Measurements from ENCODE around the gene KRT10.

- TF ChIP-seq SP1 (IDR thresholded peaks at IDR 0.05) (no peak), RAD21 (IDR thresholded peaks at IDR 0.05) (no peak), GABPA (IDR thresholded peaks at IDR 0.05 in 1 of 2, conservative IDR thresholded peaks at IDR 0.05 in 1 of 2) (no peak), NR2F2 (IDR thresholded peaks at IDR 0.05) (no peak)
- TF ChIP-seq, protein P1, sequence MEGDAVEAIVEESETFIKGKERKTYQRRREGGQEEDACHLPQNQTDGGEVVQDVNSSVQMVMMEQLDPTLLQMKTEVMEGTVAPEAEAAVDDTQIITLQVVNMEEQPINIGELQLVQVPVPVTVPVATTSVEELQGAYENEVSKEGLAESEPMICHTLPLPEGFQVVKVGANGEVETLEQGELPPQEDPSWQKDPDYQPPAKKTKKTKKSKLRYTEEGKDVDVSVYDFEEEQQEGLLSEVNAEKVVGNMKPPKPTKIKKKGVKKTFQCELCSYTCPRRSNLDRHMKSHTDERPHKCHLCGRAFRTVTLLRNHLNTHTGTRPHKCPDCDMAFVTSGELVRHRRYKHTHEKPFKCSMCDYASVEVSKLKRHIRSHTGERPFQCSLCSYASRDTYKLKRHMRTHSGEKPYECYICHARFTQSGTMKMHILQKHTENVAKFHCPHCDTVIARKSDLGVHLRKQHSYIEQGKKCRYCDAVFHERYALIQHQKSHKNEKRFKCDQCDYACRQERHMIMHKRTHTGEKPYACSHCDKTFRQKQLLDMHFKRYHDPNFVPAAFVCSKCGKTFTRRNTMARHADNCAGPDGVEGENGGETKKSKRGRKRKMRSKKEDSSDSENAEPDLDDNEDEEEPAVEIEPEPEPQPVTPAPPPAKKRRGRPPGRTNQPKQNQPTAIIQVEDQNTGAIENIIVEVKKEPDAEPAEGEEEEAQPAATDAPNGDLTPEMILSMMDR (IDR thresholded peaks at IDR 0.05; ENCODE audit: low read depth, low read length, missing input control) = no peak
- TF ChIP-seq, protein P2, sequence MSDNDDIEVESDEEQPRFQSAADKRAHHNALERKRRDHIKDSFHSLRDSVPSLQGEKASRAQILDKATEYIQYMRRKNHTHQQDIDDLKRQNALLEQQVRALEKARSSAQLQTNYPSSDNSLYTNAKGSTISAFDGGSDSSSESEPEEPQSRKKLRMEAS (IDR thresholded peaks at IDR 0.05) = no peak
- TF ChIP-seq, protein P3, sequence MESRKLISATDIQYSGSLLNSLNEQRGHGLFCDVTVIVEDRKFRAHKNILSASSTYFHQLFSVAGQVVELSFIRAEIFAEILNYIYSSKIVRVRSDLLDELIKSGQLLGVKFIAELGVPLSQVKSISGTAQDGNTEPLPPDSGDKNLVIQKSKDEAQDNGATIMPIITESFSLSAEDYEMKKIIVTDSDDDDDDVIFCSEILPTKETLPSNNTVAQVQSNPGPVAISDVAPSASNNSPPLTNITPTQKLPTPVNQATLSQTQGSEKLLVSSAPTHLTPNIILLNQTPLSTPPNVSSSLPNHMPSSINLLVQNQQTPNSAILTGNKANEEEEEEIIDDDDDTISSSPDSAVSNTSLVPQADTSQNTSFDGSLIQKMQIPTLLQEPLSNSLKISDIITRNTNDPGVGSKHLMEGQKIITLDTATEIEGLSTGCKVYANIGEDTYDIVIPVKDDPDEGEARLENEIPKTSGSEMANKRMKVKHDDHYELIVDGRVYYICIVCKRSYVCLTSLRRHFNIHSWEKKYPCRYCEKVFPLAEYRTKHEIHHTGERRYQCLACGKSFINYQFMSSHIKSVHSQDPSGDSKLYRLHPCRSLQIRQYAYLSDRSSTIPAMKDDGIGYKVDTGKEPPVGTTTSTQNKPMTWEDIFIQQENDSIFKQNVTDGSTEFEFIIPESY (IDR thresholded peaks at IDR 0.05) = no peak
Measured at GRCh38 chr17:40862985-40863733, 40.7 kb upstream of the KRT10 start.
